ENCODE data around the gene IGSF23.

GRCh38 chr19:44570984-44571684 lies 42.2 kb upstream of the IGSF23 start:
- no peak for TF ChIP-seq POLR2AphosphoS5 (IDR thresholded peaks at IDR 0.05; ENCODE audit: low read depth, low read length)
- no peak for TF ChIP-seq POLR2A (IDR thresholded peaks at IDR 0.05; ENCODE audit: low read depth, low read length)
- TF ChIP-seq TAF1 (IDR thresholded peaks at IDR 0.05; ENCODE audit: low read depth, low read length), result no peak

Data from GM12891 (cell line).